Measurements from ENCODE around the gene LRCOL1.

LRCOL1 gene

DNA sequence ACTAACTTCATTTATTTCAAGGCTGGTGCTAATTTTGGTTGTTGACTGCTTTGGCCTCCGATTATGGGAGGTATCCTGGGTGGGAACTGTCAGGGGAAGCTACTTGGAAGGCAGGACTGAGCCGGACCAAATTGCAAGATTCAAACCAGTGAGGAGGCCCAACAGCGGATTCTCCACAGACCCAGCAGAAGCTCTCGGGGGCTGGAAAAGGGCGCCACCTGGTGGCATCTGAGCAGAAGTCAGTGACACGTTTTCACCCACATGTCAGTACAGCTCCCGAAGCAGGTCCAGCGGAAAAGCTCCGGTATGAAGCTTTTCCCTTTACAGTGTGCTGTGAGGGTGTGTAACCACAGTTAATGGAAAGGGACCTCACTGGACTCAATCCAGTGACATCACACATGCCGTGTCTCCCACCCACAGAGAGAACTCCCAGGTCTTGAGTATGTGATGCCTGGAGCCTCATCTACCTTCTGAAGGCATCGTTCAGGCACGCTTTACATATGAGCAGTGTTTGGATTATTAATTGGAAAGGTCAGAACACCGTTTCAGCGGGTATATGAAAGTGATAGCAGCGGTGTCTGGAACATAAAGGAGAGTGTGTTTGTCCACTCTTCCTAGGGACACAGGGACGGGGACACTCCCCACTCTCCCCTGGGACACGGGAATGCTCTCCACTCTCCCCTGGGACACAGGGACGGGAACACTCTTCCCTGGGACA, 4.6 kb upstream of the LRCOL1 start:
- peaks cover 15% of the 10 kb centered on the region; the same call in 1 of the 2 replicates for H3K9me3 ChIP-seq (ENCODE audit: insufficient read depth, low read depth, low read length)
- H3K36me3 ChIP-seq (ENCODE audit: insufficient read depth, low read length): no peaks in the 10 kb centered on the region
- no peak overlapping the region for H3K9ac ChIP-seq (ENCODE audit: low read depth, low read length, poor library complexity, severe bottlenecking)
- H3K4me2 ChIP-seq (ENCODE audit: low read depth, low read length, poor library complexity, severe bottlenecking): no peak overlapping the region
- H3K4me1 ChIP-seq (ENCODE audit: insufficient read depth, low read length, poor library complexity, severe bottlenecking): peaks cover 3% of the 10 kb centered on the region
- no peaks in the 10 kb centered on the region for H3K79me2 ChIP-seq (ENCODE audit: insufficient read depth, low read length)
- no peaks in the 10 kb centered on the region for H3F3A ChIP-seq (ENCODE audit: low read depth)
- no peaks in the 10 kb centered on the region for H3K27me3 ChIP-seq (ENCODE audit: insufficient read depth, low read length, poor library complexity, severe bottlenecking)
- no peak overlapping the region for H3K4me3 ChIP-seq (ENCODE audit: low read length, poor library complexity, severe bottlenecking)
- peak overlapping the region; percentile 70 for H2AFZ ChIP-seq (ENCODE audit: low read length)
- TF ChIP-seq EZH2phosphoT487 (IDR thresholded peaks at IDR 0.05; ENCODE audit: borderline replicate concordance): no peak
- peak; percentile 96 for TF ChIP-seq CTCF (conservative IDR thresholded peaks at IDR 0.05; ENCODE audit: low read length)
- no peaks in the 10 kb centered on the region for H4K20me1 ChIP-seq (ENCODE audit: insufficient read depth, low read length, poor library complexity, severe bottlenecking)
- no peaks in the 10 kb centered on the region for H3K9me2 ChIP-seq (replicated peaks; ENCODE audit: low read depth, low read length)

- H3K4me2 ChIP-seq (ENCODE audit: low read depth, low read length, poor library complexity, severe bottlenecking): no peak overlapping the region
- H3K27me3 ChIP-seq (ENCODE audit: insufficient read depth, low read length, poor library complexity, severe bottlenecking): no peaks in the 10 kb centered on the region
- no peaks in the 10 kb centered on the region for H3K79me2 ChIP-seq (ENCODE audit: insufficient read depth, low read length)
- no peak overlapping the region for H3K4me3 ChIP-seq (ENCODE audit: low read length, poor library complexity, severe bottlenecking)
- no peaks in the 10 kb centered on the region for H4K20me1 ChIP-seq (ENCODE audit: insufficient read depth, low read length, poor library complexity, severe bottlenecking)
- H3K36me3 ChIP-seq (ENCODE audit: insufficient read depth, low read length): no peaks in the 10 kb centered on the region
- peaks cover 3% of the 10 kb centered on the region for H3K4me1 ChIP-seq (ENCODE audit: insufficient read depth, low read length, poor library complexity, severe bottlenecking)
- H2AFZ ChIP-seq (ENCODE audit: low read length): no peak overlapping the region
- H3F3A ChIP-seq (ENCODE audit: low read depth): no peaks in the 10 kb centered on the region
- no peak overlapping the region for H3K9ac ChIP-seq (ENCODE audit: low read depth, low read length, poor library complexity, severe bottlenecking)
- TF ChIP-seq CTCF (conservative IDR thresholded peaks at IDR 0.05; ENCODE audit: low read length) (no peak), EZH2phosphoT487 (IDR thresholded peaks at IDR 0.05; ENCODE audit: borderline replicate concordance) (no peak)
- peaks cover 15% of the 10 kb centered on the region; the same call in 1 of the 2 replicates for H3K9me3 ChIP-seq (ENCODE audit: insufficient read depth, low read depth, low read length)
- H3K9me2 ChIP-seq (replicated peaks; ENCODE audit: low read depth, low read length): no peaks in the 10 kb centered on the region
Observed at GRCh38 chr12:132614029-132614428, 3.6 kb upstream of the LRCOL1 start.

- Histone ChIP-seq H3K4me2 (ENCODE audit: low read depth, low read length, poor library complexity, severe bottlenecking) (no peak overlapping the region), H3K4me1 (ENCODE audit: insufficient read depth, low read length, poor library complexity, severe bottlenecking) (peaks cover 3% of the 10 kb centered on the region), H3K36me3 (ENCODE audit: insufficient read depth, low read length) (no peaks in the 10 kb centered on the region), H3K9me3 (ENCODE audit: insufficient read depth, low read depth, low read length) (peaks cover 8% of the 10 kb centered on the region; the same call in 1 of the 2 replicates), H3K4me3 (ENCODE audit: low read length, poor library complexity, severe bottlenecking) (no peak overlapping the region), H3K9me2 (replicated peaks; ENCODE audit: low read depth, low read length) (no peaks in the 10 kb centered on the region), H4K20me1 (ENCODE audit: insufficient read depth, low read length, poor library complexity, severe bottlenecking) (no peaks in the 10 kb centered on the region), H3K79me2 (ENCODE audit: insufficient read depth, low read length) (no peaks in the 10 kb centered on the region), H3K9ac (ENCODE audit: low read depth, low read length, poor library complexity, severe bottlenecking) (no peak overlapping the region), H2AFZ (ENCODE audit: low read length) (no peak overlapping the region), H3F3A (ENCODE audit: low read depth) (no peaks in the 10 kb centered on the region), H3K27me3 (ENCODE audit: insufficient read depth, low read length, poor library complexity, severe bottlenecking) (no peaks in the 10 kb centered on the region)
- TF ChIP-seq CTCF (conservative IDR thresholded peaks at IDR 0.05; ENCODE audit: low read length): no peak
- TF ChIP-seq EZH2phosphoT487 (IDR thresholded peaks at IDR 0.05; ENCODE audit: borderline replicate concordance): no peak
Observed at GRCh38 chr12:132611620-132612019, 1.2 kb upstream of the LRCOL1 start.
